HL-60 (cell line): ENCODE data around the gene IGF2R.

Source experiments
- DNase-seq, 2 experiments: peaks; one replicate each; pipeline ENCODE4 v3.0.0-alpha.2; 2010 to 2020; ENCODE audit warnings: low read depth in 1 of 2, low spot score in 1 of 2
- H3K27ac ChIP-seq: fragments of 250-450 bp; sonication (Bioruptor Pico); replicated peaks from 2 replicates; pipeline ENCODE4 v1.5.1; 2020; ENCODE audit warnings: mild to moderate bottlenecking, moderate library complexity
- H3K27me3 ChIP-seq: fragments of 250-450 bp; sonication (Bioruptor Pico); 2 replicates; pipeline ENCODE4 v1.5.1; 2021; ENCODE audit warnings: mild to moderate bottlenecking, moderate library complexity; ENCODE audit not compliant: insufficient read depth, poor library complexity, severe bottlenecking
- H3K4me3 ChIP-seq: replicated peaks from 2 replicates; pipeline ENCODE4 v1.5.1; 2011; ENCODE audit warnings: mild to moderate bottlenecking, control low read depth, low read length; ENCODE audit not compliant: insufficient read depth
- CTCF ChIP-seq: IDR thresholded peaks from one replicate; pipeline ENCODE4 v1.5.1; 2011; ENCODE audit warnings: low read length, control low read depth, inconsistent platforms; ENCODE audit not compliant: insufficient read depth
- GABPA ChIP-seq: IDR thresholded peaks from 2 replicates; pipeline ENCODE4 v1.6.1; 2012; ENCODE audit warnings: low read depth
- POLR2AphosphoS5 ChIP-seq: IDR thresholded peaks from 2 replicates; pipeline ENCODE4 v1.6.1; 2012; ENCODE audit warnings: low read depth
- REST ChIP-seq: IDR thresholded peaks from 2 replicates; pipeline ENCODE4 v1.6.1; 2012; ENCODE audit warnings: low read depth; ENCODE audit not compliant: insufficient replicate concordance
- SPI1 ChIP-seq: IDR thresholded peaks from 2 replicates; pipeline ENCODE4 v1.6.1; 2012; ENCODE audit warnings: low read depth, mild to moderate bottlenecking, borderline replicate concordance

Gene IGF2R

GRCh38 chr6:160117137-160117536, 148.3 kb downstream of the IGF2R start:
- Histone ChIP-seq H3K27ac (no peak overlapping the region), H3K4me3 (no peak overlapping the region), H3K27me3 (no peaks in the 10 kb centered on the region)
- no peak for DNase-seq
- TF ChIP-seq REST (no peak), GABPA (no peak), SPI1 (no peak), CTCF (no peak), POLR2AphosphoS5 (no peak)

- DNase-seq = no peak
- no peak overlapping the region for H3K4me3 ChIP-seq
- no peak for TF ChIP-seq CTCF
- TF ChIP-seq SPI1 = no peak
- no peak for TF ChIP-seq POLR2AphosphoS5
- no peak for TF ChIP-seq GABPA
- TF ChIP-seq REST = no peak
- no peak overlapping the region for H3K27ac ChIP-seq
- H3K27me3 ChIP-seq = no peaks in the 10 kb centered on the region
Measured at GRCh38 chr6:160118620-160119229, 149.8 kb downstream of the IGF2R start.

GRCh38 chr6:160120087-160120486, 151.2 kb downstream of the IGF2R start:
- DNase-seq = no peak
- TF ChIP-seq REST = no peak
- no peak for TF ChIP-seq SPI1
- TF ChIP-seq POLR2AphosphoS5 = no peak
- no peak for TF ChIP-seq CTCF
- no peak overlapping the region for H3K4me3 ChIP-seq

More at GRCh38 chr6:160120087-160120486, 151.2 kb downstream of the IGF2R start:
- no peaks in the 10 kb centered on the region for H3K27me3 ChIP-seq
- no peak overlapping the region for H3K27ac ChIP-seq
